HL-60 (cell line): ENCODE data around the gene SCLY.

Source experiments
- DNase-seq, 2 experiments: peaks; one replicate each; pipeline ENCODE4 v3.0.0-alpha.2; 2010 to 2020; ENCODE audit warnings: low read depth in 1 of 2, low spot score in 1 of 2
- H3K27ac ChIP-seq: fragments of 250-450 bp; sonication (Bioruptor Pico); replicated peaks from 2 replicates; pipeline ENCODE4 v1.5.1; 2020; ENCODE audit warnings: mild to moderate bottlenecking, moderate library complexity
- H3K27me3 ChIP-seq: fragments of 250-450 bp; sonication (Bioruptor Pico); 2 replicates; pipeline ENCODE4 v1.5.1; 2021; ENCODE audit warnings: mild to moderate bottlenecking, moderate library complexity; ENCODE audit not compliant: insufficient read depth, poor library complexity, severe bottlenecking
- H3K4me3 ChIP-seq: replicated peaks from 2 replicates; pipeline ENCODE4 v1.5.1; 2011; ENCODE audit warnings: mild to moderate bottlenecking, control low read depth, low read length; ENCODE audit not compliant: insufficient read depth
- CTCF ChIP-seq: IDR thresholded peaks from one replicate; pipeline ENCODE4 v1.5.1; 2011; ENCODE audit warnings: low read length, control low read depth, inconsistent platforms; ENCODE audit not compliant: insufficient read depth
- GABPA ChIP-seq: IDR thresholded peaks from 2 replicates; pipeline ENCODE4 v1.6.1; 2012; ENCODE audit warnings: low read depth
- POLR2AphosphoS5 ChIP-seq: IDR thresholded peaks from 2 replicates; pipeline ENCODE4 v1.6.1; 2012; ENCODE audit warnings: low read depth
- REST ChIP-seq: IDR thresholded peaks from 2 replicates; pipeline ENCODE4 v1.6.1; 2012; ENCODE audit warnings: low read depth; ENCODE audit not compliant: insufficient replicate concordance
- SPI1 ChIP-seq: IDR thresholded peaks from 2 replicates; pipeline ENCODE4 v1.6.1; 2012; ENCODE audit warnings: low read depth, mild to moderate bottlenecking, borderline replicate concordance

The SCLY gene

GRCh38 chr2:238120463-238121298 is 59.9 kb downstream of the SCLY start:
- no peak for TF ChIP-seq SPI1
- TF ChIP-seq POLR2AphosphoS5: no peak
- no peak for TF ChIP-seq REST
- no peak for TF ChIP-seq CTCF
- TF ChIP-seq GABPA: no peak
- Histone ChIP-seq H3K27ac (no peak overlapping the region), H3K4me3 (no peak overlapping the region), H3K27me3 (no peaks in the 10 kb centered on the region)
- DNase-seq: no peak

GRCh38 chr2:238121511-238122286 is 60.9 kb downstream of the SCLY start:
- Histone ChIP-seq H3K27ac (no peak overlapping the region), H3K27me3 (no peaks in the 10 kb centered on the region), H3K4me3 (no peak overlapping the region)
- no peak for TF ChIP-seq POLR2AphosphoS5
- TF ChIP-seq SPI1: no peak
- TF ChIP-seq GABPA: no peak
- TF ChIP-seq CTCF: no peak
- no peak for DNase-seq

GRCh38 chr2:238122287-238123217 is 61.8 kb downstream of the SCLY start:
- TF ChIP-seq REST: no peak
- no peak for TF ChIP-seq SPI1
- TF ChIP-seq POLR2AphosphoS5: no peak
- no peak for TF ChIP-seq GABPA
- no peak for TF ChIP-seq CTCF
- DNase-seq: no peak
- Histone ChIP-seq H3K4me3 (no peak overlapping the region), H3K27ac (no peak overlapping the region), H3K27me3 (no peaks in the 10 kb centered on the region)
